ENCODE measurements around the gene THTPA.

The THTPA gene

DNA sequence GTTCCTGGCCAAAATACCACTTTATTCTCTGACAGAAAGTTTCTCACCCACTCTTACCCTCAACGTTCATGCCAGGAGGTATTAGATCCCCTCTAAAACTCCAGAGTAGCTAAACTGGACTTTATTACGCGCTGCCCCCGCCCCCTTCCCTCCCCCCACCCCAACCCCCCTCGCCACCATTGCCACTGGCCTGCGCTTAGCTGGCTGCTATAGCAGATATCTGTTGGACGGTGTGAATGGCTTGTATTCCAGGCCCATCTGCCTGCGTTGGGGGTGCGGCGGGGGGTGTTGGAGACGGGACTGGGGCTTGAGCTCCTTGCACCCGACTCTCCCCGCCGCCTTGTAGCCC lies 564 bp upstream of the THTPA start:
- peak overlapping the region; percentile 98 to 99 for H3K4me3 Mint-ChIP-seq
- peaks cover 34 to 56% of the 10 kb centered on the region in 2 donors for H3K4me1 Mint-ChIP-seq
- DNase-seq, result no peak
- no peaks in the 10 kb centered on the region for H3K9me3 Mint-ChIP-seq
- no peaks in the 10 kb centered on the region for H3K27me3 Mint-ChIP-seq
- peaks cover 10 to 21% of the 10 kb centered on the region in 2 donors for H3K36me3 Mint-ChIP-seq
- no peak for ATAC-seq (replicated peaks)
- H3K27ac Mint-ChIP-seq, result peak overlapping the region; percentile 98

DNA sequence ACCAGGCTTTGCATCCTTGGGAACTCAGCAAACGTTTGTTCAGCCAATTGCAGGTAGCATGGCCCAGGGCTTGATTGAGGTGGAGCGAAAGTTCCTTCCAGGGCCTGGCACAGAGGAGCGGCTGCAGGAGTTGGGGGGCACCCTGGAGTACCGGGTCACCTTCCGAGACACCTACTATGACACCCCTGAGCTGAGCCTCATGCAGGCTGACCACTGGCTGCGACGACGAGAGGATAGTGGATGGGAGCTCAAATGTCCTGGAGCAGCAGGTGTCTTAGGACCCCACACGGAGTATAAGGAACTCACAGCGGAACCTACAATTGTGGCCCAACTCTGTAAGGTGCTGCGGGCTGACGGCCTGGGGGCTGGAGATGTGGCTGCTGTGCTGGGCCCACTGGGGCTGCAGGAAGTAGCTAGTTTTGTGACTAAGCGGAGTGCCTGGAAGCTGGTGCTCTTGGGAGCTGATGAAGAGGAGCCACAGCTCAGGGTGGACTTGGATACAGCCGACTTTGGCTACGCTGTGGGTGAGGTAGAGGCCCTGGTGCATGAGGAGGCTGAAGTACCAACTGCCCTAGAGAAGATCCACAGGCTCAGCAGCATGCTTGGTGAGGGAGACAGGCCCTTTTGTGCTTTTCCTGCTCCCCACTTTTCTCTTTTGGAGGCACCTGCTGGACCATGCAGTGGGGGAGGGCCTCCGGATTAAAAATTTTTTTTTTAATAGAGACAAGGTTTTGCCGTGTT lies 799 bp downstream of the THTPA start:
- H3K4me1 Mint-ChIP-seq, result peaks cover 38 to 64% of the 10 kb centered on the region in 2 donors
- H3K9me3 Mint-ChIP-seq, result no peaks in the 10 kb centered on the region
- H3K4me3 Mint-ChIP-seq, result peak overlapping the region; percentile 98 to 99
- peak overlapping the region; percentile 98 for H3K27ac Mint-ChIP-seq
- DNase-seq (no peak), ATAC-seq (replicated peaks) (no peak)
- H3K27me3 Mint-ChIP-seq, result no peaks in the 10 kb centered on the region
- peaks cover 20 to 33% of the 10 kb centered on the region in 2 donors for H3K36me3 Mint-ChIP-seq

DNA sequence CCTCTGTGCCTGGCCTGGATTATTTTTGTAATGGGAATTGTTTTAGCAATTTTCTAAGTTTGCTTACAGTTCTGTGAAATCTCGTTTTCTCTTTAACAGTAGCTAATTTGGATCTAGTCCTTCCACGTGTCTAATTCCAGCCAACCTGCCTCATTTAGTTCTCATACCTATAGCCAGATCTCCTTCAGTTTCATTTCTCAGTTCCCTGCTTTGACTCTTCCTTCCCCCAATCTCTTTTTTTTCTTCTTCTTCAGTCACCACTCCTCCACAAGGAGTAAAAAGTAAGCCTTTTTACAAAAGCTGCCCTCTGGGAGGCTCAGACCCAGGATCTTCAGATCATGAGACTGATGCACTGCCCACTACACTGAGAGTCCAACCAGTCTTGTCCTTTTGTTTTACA lies 1.4 kb downstream of the THTPA start:
- DNase-seq (no peak), ATAC-seq (replicated peaks) (no peak)
- Mint-ChIP-seq H3K27me3 (no peaks in the 10 kb centered on the region), H3K4me1 (peaks cover 39 to 63% of the 10 kb centered on the region in 2 donors), H3K36me3 (peaks cover 23 to 33% of the 10 kb centered on the region in 2 donors), H3K4me3 (peak overlapping the region; percentile 66 to 98), H3K27ac (peak overlapping the region; percentile 47), H3K9me3 (no peaks in the 10 kb centered on the region)

DNA sequence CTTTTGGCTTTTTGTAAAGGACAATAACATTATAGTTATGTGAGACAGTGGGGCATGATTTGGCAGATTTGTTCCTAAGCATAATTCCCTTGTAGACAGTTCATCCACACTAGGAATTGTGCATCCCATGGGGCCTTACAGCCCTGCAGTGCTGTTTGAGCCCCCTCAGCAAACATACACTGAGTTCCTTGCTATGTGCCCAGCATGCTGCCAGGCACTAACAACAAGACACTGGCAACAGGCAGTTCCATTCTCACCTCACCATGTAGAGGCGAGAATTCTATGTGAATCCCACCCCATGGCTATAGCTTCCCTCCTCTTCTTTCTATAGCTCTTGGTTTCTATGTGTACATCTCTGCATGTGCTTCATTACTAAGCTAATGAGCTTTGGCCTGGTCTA lies 1.9 kb downstream of the THTPA start:
- Mint-ChIP-seq H3K27me3 (no peaks in the 10 kb centered on the region), H3K4me3 (peak overlapping the region; percentile 14 to 98), H3K36me3 (peaks cover 27 to 37% of the 10 kb centered on the region in 2 donors), H3K4me1 (peaks cover 42 to 67% of the 10 kb centered on the region in 2 donors), H3K9me3 (no peaks in the 10 kb centered on the region), H3K27ac (peak overlapping the region; percentile 74)
- DNase-seq (no peak), ATAC-seq (replicated peaks) (no peak)

DNA sequence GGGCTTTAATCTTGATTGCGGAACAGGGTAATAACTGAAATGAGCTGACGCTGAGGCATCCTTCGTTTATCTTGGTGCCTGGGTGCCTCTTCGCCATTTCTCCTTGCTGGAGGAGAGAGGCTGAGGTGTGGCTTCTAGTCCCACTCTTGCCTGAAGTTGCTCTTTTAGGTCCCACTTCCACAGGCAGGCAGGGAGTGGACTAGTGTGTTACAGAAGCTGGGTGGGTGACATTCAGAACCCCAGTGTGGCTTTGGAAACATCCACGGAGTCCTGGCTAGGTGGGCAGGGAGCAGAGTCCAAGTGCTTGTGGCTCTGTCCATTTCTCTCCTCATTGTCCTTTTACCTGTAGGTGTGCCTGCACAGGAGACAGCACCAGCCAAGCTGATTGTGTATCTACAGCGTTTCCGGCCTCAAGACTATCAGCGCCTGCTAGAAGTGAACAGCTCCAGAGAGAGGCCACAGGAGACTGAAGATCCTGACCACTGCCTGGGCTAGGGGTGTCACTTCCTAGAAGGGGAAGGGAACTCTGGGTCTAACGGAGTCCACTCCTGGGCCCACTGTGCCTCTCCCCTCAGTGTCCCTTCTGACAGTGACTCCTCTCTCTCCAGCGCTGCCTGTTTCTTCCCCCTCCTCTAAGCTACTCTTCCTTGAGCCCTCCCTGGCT lies 2.4 kb downstream of the THTPA start:
- H3K27ac Mint-ChIP-seq, result peak overlapping the region; percentile 84
- peaks cover 30 to 42% of the 10 kb centered on the region in 2 donors for H3K36me3 Mint-ChIP-seq
- H3K27me3 Mint-ChIP-seq, result no peaks in the 10 kb centered on the region
- peak overlapping the region; percentile 14 to 98 for H3K4me3 Mint-ChIP-seq
- H3K9me3 Mint-ChIP-seq, result no peaks in the 10 kb centered on the region
- H3K4me1 Mint-ChIP-seq, result peaks cover 44 to 72% of the 10 kb centered on the region in 2 donors
- DNase-seq (no peak), ATAC-seq (replicated peaks) (no peak)

DNA sequence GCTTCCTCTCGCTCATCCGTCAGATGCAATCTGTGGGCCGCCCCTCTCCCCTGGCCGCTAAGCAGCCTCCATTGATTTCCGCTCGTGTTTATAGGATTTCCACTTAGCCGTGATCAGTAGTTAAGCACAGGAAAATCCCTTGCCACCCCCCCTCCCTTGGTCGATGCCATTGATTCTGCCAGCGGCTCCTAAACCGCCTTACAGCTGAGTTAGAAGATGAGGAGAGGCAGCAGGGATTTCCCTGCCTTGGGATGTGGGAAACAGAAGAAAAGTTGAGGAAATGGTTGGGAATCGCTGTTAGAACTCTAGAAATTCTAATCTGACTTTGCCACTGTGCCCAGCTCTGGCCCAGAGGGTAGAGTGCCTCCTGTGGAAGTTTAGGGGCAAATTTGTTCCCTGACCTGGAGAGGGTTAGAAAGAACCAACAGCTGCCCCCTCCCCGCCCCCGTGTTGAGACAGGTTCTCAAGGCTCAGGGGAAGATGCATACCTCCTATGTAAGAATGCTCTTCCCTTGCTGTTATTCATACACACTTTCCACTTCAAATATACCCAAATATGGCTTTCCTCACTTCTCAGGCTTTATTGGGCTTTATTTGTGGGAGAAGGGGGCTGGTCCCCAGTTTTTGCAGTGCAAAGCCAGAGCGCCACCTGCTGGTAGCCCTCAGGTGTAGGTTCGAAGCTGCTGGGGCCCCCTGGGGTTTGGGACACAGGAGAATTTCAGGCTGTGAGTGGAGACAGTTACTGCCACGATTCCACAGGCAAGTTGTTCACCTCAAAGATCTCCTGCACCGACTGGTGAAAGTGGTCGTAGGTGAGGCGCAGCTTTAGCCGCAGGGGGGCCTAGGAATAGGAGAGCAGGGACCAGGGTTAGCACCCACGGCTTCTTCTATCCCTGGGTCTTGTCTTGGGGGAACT lies 3.2 kb downstream of the THTPA start:
- peak overlapping the region; percentile 84 for H3K27ac Mint-ChIP-seq
- DNase-seq (no peak), ATAC-seq (replicated peaks) (no peak)
- H3K27me3 Mint-ChIP-seq, result no peaks in the 10 kb centered on the region
- peaks cover 33 to 48% of the 10 kb centered on the region in 2 donors for H3K36me3 Mint-ChIP-seq
- H3K9me3 Mint-ChIP-seq, result no peaks in the 10 kb centered on the region
- peaks cover 48 to 72% of the 10 kb centered on the region in 2 donors for H3K4me1 Mint-ChIP-seq
- H3K4me3 Mint-ChIP-seq, result no peak overlapping the region

DNA sequence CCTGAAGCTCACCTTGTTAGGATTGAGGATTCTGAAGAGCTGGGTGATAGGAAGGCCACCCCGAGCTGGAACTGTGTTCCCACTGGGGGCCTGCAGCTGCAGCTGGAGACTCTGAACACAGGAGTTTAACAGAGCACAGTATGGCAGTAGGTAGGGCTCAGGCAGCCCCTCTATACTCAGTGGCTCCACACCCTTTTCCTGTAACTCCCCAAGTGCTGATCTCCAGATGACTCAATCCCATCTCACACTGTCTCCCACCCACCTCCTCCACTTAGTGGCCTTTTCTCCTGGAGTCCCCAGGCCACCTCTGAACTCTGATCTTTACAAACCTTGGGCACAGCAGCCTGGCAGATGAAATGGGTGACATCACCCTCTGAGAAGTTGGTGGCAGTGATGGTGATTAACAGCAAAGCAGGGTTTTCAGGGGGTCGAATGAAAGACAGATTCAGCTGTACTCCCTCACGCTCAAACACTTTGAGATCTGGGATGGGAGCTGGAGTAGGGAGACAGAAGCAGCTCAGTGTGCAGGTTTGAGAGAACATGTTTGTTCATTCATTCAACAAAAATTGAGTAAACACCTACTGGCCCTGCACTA lies 4.0 kb downstream of the THTPA start:
- Mint-ChIP-seq H3K4me3 (no peak overlapping the region), H3K27ac (no peak overlapping the region), H3K36me3 (peaks cover 36 to 55% of the 10 kb centered on the region in 2 donors), H3K9me3 (no peaks in the 10 kb centered on the region), H3K27me3 (no peaks in the 10 kb centered on the region), H3K4me1 (peaks cover 48 to 72% of the 10 kb centered on the region in 2 donors)
- DNase-seq, result no peak
- no peak for ATAC-seq (replicated peaks)

DNA sequence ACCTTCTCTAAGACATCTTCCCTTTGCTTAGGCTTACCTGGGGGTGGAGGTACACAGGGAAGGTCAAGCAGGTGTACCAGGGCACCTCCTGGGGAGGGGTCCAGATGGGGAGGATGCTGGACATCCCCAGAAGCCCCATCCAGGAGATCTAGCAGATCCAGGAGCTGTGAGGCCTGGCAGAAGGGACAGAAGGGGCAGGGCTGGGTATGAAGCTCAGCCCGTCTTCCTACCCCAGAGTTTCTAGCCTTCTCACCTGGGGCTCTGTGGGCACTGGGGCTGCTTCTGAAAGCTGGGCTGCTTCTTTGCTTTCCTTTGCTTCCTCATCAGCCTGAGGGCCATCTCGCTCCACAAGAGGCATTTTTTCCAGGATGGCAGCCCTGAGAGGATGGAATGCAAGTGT lies 5.2 kb downstream of the THTPA start:
- DNase-seq (no peak), ATAC-seq (replicated peaks) (no peak)
- no peaks in the 10 kb centered on the region for H3K9me3 Mint-ChIP-seq
- no peak overlapping the region for H3K27ac Mint-ChIP-seq
- peaks cover 47 to 70% of the 10 kb centered on the region in 2 donors for H3K4me1 Mint-ChIP-seq
- no peak overlapping the region for H3K4me3 Mint-ChIP-seq
- peaks cover 43 to 60% of the 10 kb centered on the region in 2 donors for H3K36me3 Mint-ChIP-seq
- H3K27me3 Mint-ChIP-seq, result no peaks in the 10 kb centered on the region

DNA sequence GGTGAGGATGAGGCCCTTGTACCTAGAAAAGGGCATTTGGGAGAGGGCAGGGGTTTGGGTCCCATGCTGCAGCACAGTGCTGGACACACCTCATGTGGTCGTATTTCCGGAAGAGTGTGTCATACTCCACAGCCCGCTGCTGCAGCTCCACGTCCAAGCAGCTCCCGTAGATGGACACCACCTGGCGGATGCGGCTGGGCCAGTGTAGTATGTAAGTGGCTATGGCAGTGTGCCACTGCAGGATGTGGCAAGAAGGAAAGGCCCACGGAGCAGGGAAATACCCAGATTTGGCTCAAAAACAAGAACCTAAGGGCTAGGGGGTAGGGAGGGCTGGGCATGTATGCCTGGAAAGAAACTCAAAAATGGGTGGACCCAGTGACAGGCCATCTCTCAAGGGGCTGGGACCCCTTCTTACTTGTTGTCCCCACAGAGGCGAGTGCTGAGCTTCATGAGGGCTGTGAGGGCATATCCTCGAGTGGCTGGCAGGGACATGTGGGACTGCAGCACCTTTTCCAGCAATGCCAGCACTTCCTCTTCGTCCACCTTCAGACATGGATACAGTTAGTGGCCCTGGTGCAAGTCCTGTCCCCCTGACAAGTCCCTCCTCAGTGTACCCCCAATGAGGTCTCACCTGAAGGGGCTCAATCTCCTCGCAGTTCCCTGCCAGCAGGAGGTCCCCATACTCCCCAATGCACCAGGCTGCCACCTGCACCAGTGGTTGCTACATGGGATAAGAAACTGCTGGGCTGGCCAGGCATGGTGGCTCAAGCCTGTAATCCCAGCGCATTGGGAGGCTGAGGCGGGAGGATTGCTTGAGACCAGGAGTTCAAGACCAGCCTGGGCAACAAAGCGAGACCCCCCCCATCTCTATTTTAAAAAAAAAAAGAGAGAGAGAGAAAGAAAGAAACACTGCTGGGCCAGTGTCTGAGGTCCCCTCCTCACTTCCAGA lies 6.1 kb downstream of the THTPA start:
- Mint-ChIP-seq H3K36me3 (peaks cover 43 to 55% of the 10 kb centered on the region in 2 donors), H3K27ac (peak overlapping the region; percentile 68), H3K4me1 (peaks cover 46 to 68% of the 10 kb centered on the region in 2 donors), H3K4me3 (no peak overlapping the region), H3K27me3 (no peaks in the 10 kb centered on the region), H3K9me3 (no peaks in the 10 kb centered on the region)
- DNase-seq, result no peak
- ATAC-seq (replicated peaks), result no peak

DNA sequence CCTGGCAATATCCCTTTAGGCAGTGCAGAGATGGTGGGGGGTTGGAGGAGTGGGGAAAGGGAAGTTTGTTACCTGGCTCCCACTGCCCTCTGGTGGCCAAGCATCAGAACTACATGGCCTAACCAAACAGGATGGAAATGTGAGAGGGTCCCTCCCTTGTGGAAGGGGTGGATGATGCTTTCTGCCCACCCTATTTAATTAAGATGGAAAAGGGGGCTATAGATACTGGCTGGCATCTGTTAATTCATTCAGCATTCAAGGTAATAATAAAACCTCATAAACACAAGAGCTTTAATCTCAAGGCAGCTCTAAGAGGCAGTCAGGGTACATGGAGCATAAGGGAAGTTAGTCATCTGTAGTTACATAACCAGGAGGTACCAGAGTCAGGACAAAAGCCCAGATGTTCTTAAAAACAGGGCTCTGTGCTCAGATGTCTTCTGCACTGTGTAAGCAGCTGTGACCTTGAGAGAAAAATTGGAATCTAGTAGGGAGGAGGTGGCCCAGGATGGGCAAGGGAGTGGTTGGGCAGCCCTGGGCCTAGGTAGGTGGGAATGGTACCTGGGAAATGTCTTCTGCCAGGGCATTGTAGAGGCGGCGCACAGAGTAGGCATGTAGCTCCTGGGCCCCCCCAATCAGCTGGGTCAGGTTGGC lies 6.9 kb downstream of the THTPA start:
- no peak overlapping the region for H3K4me3 Mint-ChIP-seq
- ATAC-seq (replicated peaks), result peak in 1 of 2 donors; percentile 23

DNA sequence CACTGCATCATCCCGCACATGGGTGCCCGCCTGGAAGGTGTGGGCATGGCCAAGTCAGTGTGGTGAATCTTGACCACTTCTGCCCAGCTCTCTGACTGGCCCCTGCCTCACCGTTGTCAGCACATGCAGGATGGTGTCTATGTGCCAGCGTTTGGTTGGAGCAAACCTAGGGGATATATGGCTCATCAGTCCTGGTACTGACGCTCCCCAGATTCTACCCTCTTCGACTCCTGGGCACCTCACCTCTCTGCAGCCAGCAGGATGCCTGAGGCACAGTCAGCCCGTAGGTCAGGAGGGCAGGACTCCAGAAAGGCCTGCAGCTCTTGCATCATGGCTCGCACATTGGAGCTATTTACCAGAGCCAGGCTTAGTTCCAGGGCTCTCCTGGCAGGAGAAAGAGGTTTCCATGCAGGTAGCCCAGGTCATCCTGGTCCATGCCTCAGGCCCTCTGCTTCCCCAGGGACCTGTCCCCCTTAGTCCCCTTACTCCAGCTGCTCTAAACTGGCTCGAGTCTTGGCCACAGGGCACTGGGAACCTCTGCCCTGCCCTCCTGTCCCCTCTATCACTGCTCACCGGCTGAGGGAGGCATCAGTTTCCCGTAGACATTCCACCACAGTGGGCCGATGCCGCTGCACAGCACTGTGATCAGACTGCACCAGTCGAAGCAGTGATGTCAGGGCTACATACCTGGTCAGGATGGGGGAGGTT lies 7.6 kb downstream of the THTPA start:
- peaks cover 43 to 55% of the 10 kb centered on the region in 2 donors for H3K36me3 Mint-ChIP-seq

More for the DNA sequence above, 6.9 kb downstream of the THTPA start:
- Mint-ChIP-seq H3K4me1 (peaks cover 46 to 60% of the 10 kb centered on the region in 2 donors), H3K36me3 (peaks cover 43 to 55% of the 10 kb centered on the region in 2 donors), H3K27ac (peak overlapping the region; percentile 68), H3K27me3 (no peaks in the 10 kb centered on the region), H3K9me3 (no peaks in the 10 kb centered on the region)
- no peak for DNase-seq

DNA sequence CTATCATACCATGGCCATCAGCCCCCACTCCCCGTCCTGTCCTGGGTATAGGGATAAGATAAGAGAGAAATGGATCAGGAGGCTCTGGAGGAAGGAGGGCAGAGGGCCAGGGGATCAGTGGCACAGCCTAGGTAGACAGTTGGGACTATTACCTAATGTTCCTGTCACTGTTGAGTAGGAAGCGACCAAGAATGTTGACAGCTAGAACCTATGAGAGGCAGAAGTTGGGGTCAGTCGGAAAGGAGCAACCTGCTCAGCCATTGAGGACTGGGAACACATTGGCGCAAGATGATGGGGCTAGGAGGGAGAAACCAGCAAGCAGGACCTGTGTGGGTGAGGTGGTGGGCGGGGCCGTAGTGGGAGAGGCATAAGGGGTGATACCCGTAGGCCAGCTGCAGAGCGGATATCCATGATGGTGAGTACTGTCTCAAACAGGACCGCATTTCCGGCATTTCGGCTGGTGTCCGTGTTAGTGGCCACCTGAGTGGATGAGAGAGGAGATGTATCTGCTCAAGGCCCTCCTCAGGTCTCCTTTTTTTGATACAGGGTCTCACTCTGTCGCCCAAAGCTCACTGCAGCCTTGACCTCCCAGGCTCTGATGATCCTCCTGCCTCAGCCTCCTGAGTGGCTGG lies 8.2 kb downstream of the THTPA start:
- ATAC-seq (replicated peaks) (no peak), DNase-seq (no peak)
- peaks cover 43 to 50% of the 10 kb centered on the region in 2 donors for H3K36me3 Mint-ChIP-seq
- H3K27me3 Mint-ChIP-seq, result no peaks in the 10 kb centered on the region
- H3K9me3 Mint-ChIP-seq, result no peaks in the 10 kb centered on the region
- H3K27ac Mint-ChIP-seq, result peak overlapping the region; percentile 83
- peaks cover 48 to 58% of the 10 kb centered on the region in 2 donors for H3K4me1 Mint-ChIP-seq
- no peak overlapping the region for H3K4me3 Mint-ChIP-seq

More for the DNA sequence above, 7.6 kb downstream of the THTPA start:
- H3K27me3 Mint-ChIP-seq, result no peaks in the 10 kb centered on the region
- ATAC-seq (replicated peaks) (no peak), DNase-seq (no peak)
- H3K4me1 Mint-ChIP-seq, result peaks cover 48 to 60% of the 10 kb centered on the region in 2 donors
- peak overlapping the region; percentile 83 for H3K27ac Mint-ChIP-seq
- H3K4me3 Mint-ChIP-seq, result no peak overlapping the region
- no peaks in the 10 kb centered on the region for H3K9me3 Mint-ChIP-seq
